Thoracic aorta (tissue), 2 donors: ENCODE measurements around the gene SCN5A. TPM values are rescaled to one million over a fixed set of nuclear protein-coding genes. Genes with fewer than 3 reads are reported as not detected.

ENCODE experiments used
- ATAC-seq: fragments of 150-250 bp; one replicate; pipeline ENCODE4 v1.8.0; 2017; ENCODE audit warnings: low read depth; ENCODE audit not compliant: insufficient number of reproducible peaks, low FRiP score
- DNase-seq: peaks from one replicate; pipeline ENCODE4 v3.0.0-alpha.2; 2020; ENCODE audit warnings: low spot score
- H3K27ac ChIP-seq, 2 donors: fragments of 200-600 bp; sonication (generic); 1 replicate in 1 of 2; 2 replicates in 1 of 2; pipeline ENCODE4 v1.5.1; 2016; ENCODE audit warnings: mild to moderate bottlenecking in 2 of 2, moderate library complexity in 2 of 2
- H3K27me3 ChIP-seq: fragments of 200-600 bp; sonication (generic); replicated peaks from 2 replicates; pipeline ENCODE4 v1.6.0; 2016; ENCODE audit warnings: mild to moderate bottlenecking; ENCODE audit not compliant: insufficient read depth
- H3K36me3 ChIP-seq: fragments of 200-600 bp; sonication (generic); one replicate; pipeline ENCODE4 v1.5.1; 2016
- H3K4me1 ChIP-seq, 2 donors: fragments of 200-600 bp; sonication (generic); 1 replicate in 1 of 2; 2 replicates in 1 of 2; pipeline versions ENCODE4 v1.5.1 to v1.6.0; 2016; ENCODE audit warnings: low read depth in 2 of 2, mild to moderate bottlenecking in 1 of 2; ENCODE audit not compliant: control insufficient read depth in 1 of 2
- H3K4me3 ChIP-seq: fragments of 200-600 bp; sonication (generic); 2 replicates; pipeline ENCODE4 v1.5.1; 2016; ENCODE audit warnings: mild to moderate bottlenecking
- H3K9me3 ChIP-seq: fragments of 200-600 bp; sonication (generic); 2 replicates; pipeline ENCODE4 v1.5.1; 2016
- CTCF ChIP-seq: fragments of 200-600 bp; sonication (generic); IDR thresholded peaks from one replicate; pipeline ENCODE4 v1.5.1; 2019; ENCODE audit warnings: antibody characterized with exemption
- total RNA-seq, 2 donors: library from RNA; depleted of rRNA; stranded (reverse); fragments of >200 nt; gene quantifications; one replicate each; pipeline versions ENCODE4 v1.1.0 to v1.2.3, GENCODE V29; 2016

Gene SCN5A
- total RNA-seq, 2 donors from 2014 or later = 5.4 to 14.4 TPM

- no peak overlapping the region for H3K4me3 ChIP-seq
- DNase-seq = no peak
- H3K27me3 ChIP-seq = no peaks in the 10 kb centered on the region
- no peaks in the 10 kb centered on the region for H3K9me3 ChIP-seq
- no peaks in the 10 kb centered on the region for H3K36me3 ChIP-seq
- no peak for TF ChIP-seq CTCF
- no peaks in the 10 kb centered on the region for H3K4me1 ChIP-seq
- no peak for ATAC-seq
- H3K27ac ChIP-seq = no peak overlapping the region
These were observed 98.3 kb downstream of the SCN5A start for GRCh38 chr3:38551026-38551832.

GRCh38 chr3:38549957-38550840, 99.3 kb downstream of the SCN5A start:
- Histone ChIP-seq H3K4me3 (no peak overlapping the region), H3K36me3 (no peaks in the 10 kb centered on the region), H3K27me3 (no peaks in the 10 kb centered on the region), H3K9me3 (no peaks in the 10 kb centered on the region), H3K4me1 (no peaks in the 10 kb centered on the region), H3K27ac (no peak overlapping the region)
- no peak for DNase-seq
- ATAC-seq = no peak
- no peak for TF ChIP-seq CTCF

GRCh38 chr3:38549486-38549885, 100.0 kb downstream of the SCN5A start:
- ATAC-seq (no peak), DNase-seq (no peak)
- Histone ChIP-seq H3K4me3 (no peak overlapping the region), H3K9me3 (no peaks in the 10 kb centered on the region), H3K27me3 (no peaks in the 10 kb centered on the region), H3K4me1 (no peaks in the 10 kb centered on the region), H3K36me3 (no peaks in the 10 kb centered on the region), H3K27ac (no peak overlapping the region)
- TF ChIP-seq CTCF = no peak

DNA sequence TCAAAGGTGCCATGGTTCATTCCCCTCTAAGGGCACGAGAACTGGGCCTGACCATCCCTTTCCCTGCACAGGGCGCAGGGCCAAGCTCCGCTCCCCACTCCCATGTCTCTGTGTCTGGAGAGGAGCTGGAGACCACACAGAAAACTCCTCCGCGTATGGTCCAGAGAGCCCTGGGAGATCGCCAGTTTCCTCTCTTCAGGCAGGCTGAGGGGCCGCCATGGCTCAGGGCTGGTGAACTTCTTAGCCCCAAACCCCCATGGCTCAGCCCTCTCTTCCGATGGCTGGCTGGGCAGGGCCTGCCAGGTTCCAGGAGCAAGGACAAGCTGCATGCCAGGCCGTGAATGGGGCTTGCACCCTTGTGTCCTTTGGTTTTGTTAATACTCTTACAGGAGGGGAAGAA, 100.4 kb downstream of the SCN5A start:
- Histone ChIP-seq H3K4me3 (no peak overlapping the region), H3K27me3 (no peaks in the 10 kb centered on the region), H3K4me1 (no peaks in the 10 kb centered on the region), H3K9me3 (no peaks in the 10 kb centered on the region), H3K27ac (no peak overlapping the region), H3K36me3 (no peaks in the 10 kb centered on the region)
- TF ChIP-seq CTCF = no peak
- no peak for ATAC-seq
- DNase-seq = no peak
